ENCODE results near the gene TMEM213. TPM values are rescaled to one million over a fixed set of nuclear protein-coding genes. Genes with fewer than 3 reads are reported as not detected.
A peak's percentile ranks its signal among the peaks of the same experiment; 100 is the strongest.

Gene TMEM213
- total RNA-seq, 2 donors from 2014 or later: 0.50 TPM; not detected in 1

DNA sequence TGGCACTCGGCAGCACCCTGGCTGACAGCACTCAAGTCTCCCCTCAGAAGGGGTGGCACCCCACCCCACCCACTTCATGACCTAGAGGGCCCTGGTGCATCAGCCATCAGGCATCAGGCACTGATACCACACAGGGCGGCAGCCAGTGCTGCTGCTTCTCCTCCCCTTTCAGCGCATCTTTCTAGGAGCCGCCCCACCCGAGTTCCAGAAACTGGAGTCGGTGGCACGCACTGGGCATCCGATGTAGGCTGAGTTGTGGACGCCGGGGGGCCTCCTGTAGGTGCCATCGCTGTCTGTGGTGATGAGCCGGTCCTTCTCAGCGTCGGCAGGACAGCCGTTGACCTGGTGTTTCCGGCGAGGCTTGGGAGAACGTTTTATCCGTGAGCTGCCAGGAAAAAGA is 70.0 kb downstream of the TMEM213 start:
- Mint-ChIP-seq H3K36me3 (ENCODE audit: low read depth) (no peaks in the 10 kb centered on the region), H3K27ac (no peak overlapping the region), H3K27me3 (no peaks in the 10 kb centered on the region), H3K4me3 (no peak overlapping the region), H3K9me3 (no peaks in the 10 kb centered on the region), H3K4me1 (peaks cover 5% of the 10 kb centered on the region)
- ATAC-seq (replicated peaks): no peak

- Mint-ChIP-seq H3K9me3 (no peaks in the 10 kb centered on the region), H3K4me3 (no peak overlapping the region), H3K27ac (peak overlapping the region; percentile 35), H3K36me3 (ENCODE audit: low read depth) (no peaks in the 10 kb centered on the region), H3K27me3 (no peaks in the 10 kb centered on the region), H3K4me1 (peaks cover 5% of the 10 kb centered on the region)
- no peak for ATAC-seq (replicated peaks)
Measured at GRCh38 chr7:138868711-138869110, 70.9 kb downstream of the TMEM213 start.

DNA sequence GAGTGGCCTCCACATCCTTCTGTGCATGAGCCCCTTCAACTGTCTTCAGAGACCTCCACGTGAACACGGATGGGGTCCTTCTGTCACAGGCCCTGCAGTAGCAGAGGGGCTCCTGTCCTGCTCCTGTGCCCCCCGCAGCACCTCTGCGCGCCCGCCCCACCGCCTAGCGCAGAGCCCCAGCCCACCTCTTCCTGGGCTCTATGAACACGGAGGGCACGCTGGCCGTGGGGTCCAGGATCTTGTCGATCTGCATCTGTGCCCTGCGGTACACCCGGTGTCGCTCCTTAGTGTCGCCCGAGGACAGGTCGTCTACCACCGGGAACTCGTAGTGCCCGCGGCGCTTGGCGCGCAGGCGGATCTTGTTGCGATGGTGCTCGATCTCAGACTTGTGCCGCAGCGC is 71.6 kb downstream of the TMEM213 start:
- no peak for ATAC-seq (replicated peaks)
- Mint-ChIP-seq H3K27me3 (no peaks in the 10 kb centered on the region), H3K4me3 (no peak overlapping the region)

GRCh38 chr7:138871065-138871813 is 73.4 kb downstream of the TMEM213 start:
- H3K9me3 Mint-ChIP-seq: no peaks in the 10 kb centered on the region
- H3K36me3 Mint-ChIP-seq (ENCODE audit: low read depth): no peaks in the 10 kb centered on the region
- no peak overlapping the region for H3K27ac Mint-ChIP-seq
- no peak overlapping the region for H3K4me3 Mint-ChIP-seq
- peaks cover 2% of the 10 kb centered on the region for H3K4me1 Mint-ChIP-seq
- no peaks in the 10 kb centered on the region for H3K27me3 Mint-ChIP-seq
- no peak for ATAC-seq (replicated peaks)

More for the DNA sequence above, 71.6 kb downstream of the TMEM213 start:
- Mint-ChIP-seq H3K4me1 (peaks cover 3% of the 10 kb centered on the region), H3K27ac (no peak overlapping the region), H3K36me3 (ENCODE audit: low read depth) (no peaks in the 10 kb centered on the region), H3K9me3 (no peaks in the 10 kb centered on the region)

DNA sequence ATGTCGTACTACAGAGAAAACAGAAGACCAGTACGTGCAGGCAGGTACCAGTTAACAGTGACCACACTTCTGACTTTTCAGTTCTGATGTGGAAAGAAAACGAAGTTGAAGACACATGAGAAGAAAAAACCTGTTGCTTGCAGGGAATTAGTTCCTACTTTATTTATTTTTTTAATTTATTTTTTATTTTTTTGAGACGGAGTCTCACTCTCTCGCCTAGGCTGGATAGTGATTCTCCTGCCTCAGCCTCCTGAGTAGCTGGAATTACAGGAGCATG is 74.0 kb downstream of the TMEM213 start:
- Mint-ChIP-seq H3K4me1 (peaks cover 5% of the 10 kb centered on the region), H3K36me3 (ENCODE audit: low read depth) (no peaks in the 10 kb centered on the region), H3K4me3 (no peak overlapping the region), H3K27me3 (no peaks in the 10 kb centered on the region), H3K27ac (no peak overlapping the region), H3K9me3 (no peaks in the 10 kb centered on the region)
- no peak for ATAC-seq (replicated peaks)

DNA sequence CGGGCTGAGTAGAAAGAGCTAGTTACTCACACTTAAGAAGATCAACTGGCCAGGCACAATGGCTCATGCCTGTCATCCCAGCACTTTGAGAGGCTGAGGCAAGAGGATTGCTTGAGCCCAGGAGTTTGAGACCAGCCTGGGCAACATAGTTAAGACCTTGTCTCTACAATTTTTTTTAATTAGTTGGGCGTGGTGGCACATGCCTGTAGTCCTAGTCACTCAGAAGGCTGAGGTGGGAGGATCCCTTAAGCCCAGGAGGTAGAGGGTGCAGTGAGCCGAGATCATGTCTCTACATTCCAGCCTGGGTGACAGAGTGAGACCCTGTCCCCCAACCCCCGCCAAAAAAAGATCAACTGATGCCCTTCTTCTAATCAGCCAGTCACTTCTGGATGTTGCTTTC is 74.8 kb downstream of the TMEM213 start:
- peaks cover 5% of the 10 kb centered on the region for H3K4me1 Mint-ChIP-seq
- H3K4me3 Mint-ChIP-seq: no peak overlapping the region
- no peak overlapping the region for H3K27ac Mint-ChIP-seq
- no peaks in the 10 kb centered on the region for H3K36me3 Mint-ChIP-seq (ENCODE audit: low read depth)
- no peak for ATAC-seq (replicated peaks)
- H3K9me3 Mint-ChIP-seq: no peaks in the 10 kb centered on the region
- no peaks in the 10 kb centered on the region for H3K27me3 Mint-ChIP-seq

GRCh38 chr7:138873220-138873892 is 75.6 kb downstream of the TMEM213 start:
- no peak overlapping the region for H3K27ac Mint-ChIP-seq
- peaks cover 5% of the 10 kb centered on the region for H3K4me1 Mint-ChIP-seq
- H3K36me3 Mint-ChIP-seq (ENCODE audit: low read depth): no peaks in the 10 kb centered on the region
- no peaks in the 10 kb centered on the region for H3K9me3 Mint-ChIP-seq
- ATAC-seq (replicated peaks): no peak
- H3K27me3 Mint-ChIP-seq: no peaks in the 10 kb centered on the region
- no peak overlapping the region for H3K4me3 Mint-ChIP-seq

GRCh38 chr7:138875794-138876193 is 78.0 kb downstream of the TMEM213 start:
- Mint-ChIP-seq H3K27me3 (no peaks in the 10 kb centered on the region), H3K36me3 (ENCODE audit: low read depth) (no peaks in the 10 kb centered on the region), H3K4me3 (peak overlapping the region; percentile 25), H3K27ac (peak overlapping the region; percentile 78), H3K4me1 (peaks cover 5% of the 10 kb centered on the region), H3K9me3 (no peaks in the 10 kb centered on the region)
- peak; percentile 98 for ATAC-seq (replicated peaks)

GRCh38 chr7:138876326-138876725 is 78.5 kb downstream of the TMEM213 start:
- peak; percentile 6 for ATAC-seq (replicated peaks)
- Mint-ChIP-seq H3K36me3 (ENCODE audit: low read depth) (no peaks in the 10 kb centered on the region), H3K4me3 (peak overlapping the region; percentile 25), H3K27ac (peak overlapping the region; percentile 78), H3K9me3 (no peaks in the 10 kb centered on the region), H3K27me3 (no peaks in the 10 kb centered on the region), H3K4me1 (peaks cover 5% of the 10 kb centered on the region)

DNA sequence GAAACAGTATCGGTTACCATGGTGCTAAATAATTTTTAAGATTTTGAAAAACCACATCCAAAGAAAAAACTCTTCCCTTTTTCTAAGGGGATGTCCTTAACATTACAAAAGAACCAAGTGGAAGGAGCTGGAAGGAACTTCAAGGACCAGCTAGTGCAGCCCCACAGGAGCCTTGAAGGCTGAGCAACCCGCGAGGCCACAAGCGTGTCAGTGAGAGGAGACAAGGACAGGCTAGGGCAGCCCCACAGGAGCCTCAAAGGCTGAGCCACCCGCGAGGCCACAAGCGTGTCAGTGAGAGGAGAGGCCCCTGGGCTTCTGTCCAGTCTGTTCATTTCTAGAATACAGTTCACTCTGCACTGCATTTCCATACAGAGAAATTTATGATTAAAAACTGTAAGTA is 80.3 kb downstream of the TMEM213 start:
- no peaks in the 10 kb centered on the region for H3K27me3 Mint-ChIP-seq
- no peak overlapping the region for H3K4me3 Mint-ChIP-seq
- H3K27ac Mint-ChIP-seq: no peak overlapping the region
- ATAC-seq (replicated peaks): no peak
- H3K4me1 Mint-ChIP-seq: peaks cover 15% of the 10 kb centered on the region
- peaks cover 4% of the 10 kb centered on the region for H3K9me3 Mint-ChIP-seq
- H3K36me3 Mint-ChIP-seq (ENCODE audit: low read depth): peaks cover 5% of the 10 kb centered on the region

DNA sequence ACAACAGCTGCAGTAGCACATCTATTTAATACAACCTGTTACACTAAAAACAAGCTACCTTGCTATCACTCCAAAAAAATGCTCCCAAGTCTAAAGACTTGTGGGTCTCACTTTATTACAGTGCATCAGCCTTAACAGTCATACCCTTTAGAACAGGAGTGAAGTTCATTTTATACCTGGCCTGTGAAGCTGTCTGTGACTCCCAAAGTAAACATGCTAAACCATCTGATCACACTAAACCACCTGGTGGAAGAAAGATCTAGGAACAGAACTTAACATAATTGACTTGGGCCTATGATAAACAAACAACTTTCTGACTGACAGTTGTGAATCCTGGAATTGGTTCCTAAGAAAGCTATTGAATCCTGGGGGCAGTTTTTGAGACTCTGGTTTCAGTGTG is 81.1 kb downstream of the TMEM213 start:
- no peak for ATAC-seq (replicated peaks)
- no peaks in the 10 kb centered on the region for H3K27me3 Mint-ChIP-seq
- H3K27ac Mint-ChIP-seq: no peak overlapping the region
- H3K4me3 Mint-ChIP-seq: no peak overlapping the region
- H3K36me3 Mint-ChIP-seq (ENCODE audit: low read depth): peaks cover 5% of the 10 kb centered on the region
- peaks cover 4% of the 10 kb centered on the region for H3K9me3 Mint-ChIP-seq
- H3K4me1 Mint-ChIP-seq: peaks cover 15% of the 10 kb centered on the region

DNA sequence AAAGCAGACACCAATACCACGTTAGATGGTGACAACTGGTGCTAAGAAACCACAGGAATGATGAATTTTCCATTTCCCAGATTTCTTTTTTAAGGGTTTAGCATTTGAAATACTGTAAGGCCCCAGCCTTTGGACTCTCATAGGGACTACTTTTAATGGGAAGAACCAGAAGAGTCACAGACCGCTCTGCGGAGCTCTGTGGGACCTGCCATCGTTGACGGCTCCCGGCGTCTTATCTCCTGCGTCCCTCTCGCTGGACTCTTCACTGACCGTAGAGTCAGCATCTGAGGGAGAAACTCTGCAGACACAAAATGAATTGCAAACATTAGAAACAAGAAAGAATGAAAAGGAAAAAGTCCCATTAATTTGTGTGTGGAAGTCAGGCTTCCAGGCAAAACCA is 81.6 kb downstream of the TMEM213 start:
- Mint-ChIP-seq H3K27me3 (no peaks in the 10 kb centered on the region), H3K27ac (no peak overlapping the region), H3K9me3 (peaks cover 4% of the 10 kb centered on the region), H3K4me3 (no peak overlapping the region), H3K36me3 (ENCODE audit: low read depth) (peaks cover 5% of the 10 kb centered on the region), H3K4me1 (peaks cover 15% of the 10 kb centered on the region)
- no peak for ATAC-seq (replicated peaks)

DNA sequence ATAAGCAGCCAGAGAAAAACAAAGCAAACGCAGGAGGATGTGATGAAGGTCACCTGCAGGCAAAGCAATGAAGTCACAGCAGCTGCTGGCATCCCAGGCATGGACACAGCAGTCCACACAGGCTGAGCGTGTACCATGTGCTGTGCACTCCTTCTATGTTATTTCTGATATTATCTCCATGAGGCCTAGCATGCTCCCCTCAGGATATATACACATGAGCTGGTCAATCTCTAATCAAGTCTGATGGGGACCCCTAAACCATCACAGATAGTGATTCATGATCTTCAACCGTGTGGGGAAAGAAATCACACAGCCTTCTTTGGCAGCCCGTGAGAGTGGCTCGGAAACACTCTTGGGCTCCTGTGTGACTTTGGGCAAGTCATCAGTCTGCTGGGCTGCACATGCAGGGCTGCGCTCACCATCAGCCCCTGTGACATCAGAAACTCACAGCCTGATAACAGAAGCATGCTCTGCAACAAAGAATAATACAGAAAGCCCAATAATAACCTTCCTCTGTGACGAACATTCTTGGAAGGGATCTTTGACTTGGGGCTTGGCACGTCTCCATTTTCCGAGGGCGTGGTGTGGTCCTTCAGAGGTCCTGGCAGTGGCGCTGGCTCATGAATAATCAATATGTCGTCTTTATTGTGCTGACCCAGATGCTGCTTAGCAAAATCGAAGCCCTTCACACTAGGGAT is 83.2 kb downstream of the TMEM213 start:
- peaks cover 5% of the 10 kb centered on the region for H3K36me3 Mint-ChIP-seq (ENCODE audit: low read depth)
- peaks cover 15% of the 10 kb centered on the region for H3K4me1 Mint-ChIP-seq
- peaks cover 4% of the 10 kb centered on the region for H3K9me3 Mint-ChIP-seq
- H3K27me3 Mint-ChIP-seq: no peaks in the 10 kb centered on the region
- H3K4me3 Mint-ChIP-seq: peak overlapping the region; percentile 75
- ATAC-seq (replicated peaks): no peak
- H3K27ac Mint-ChIP-seq: no peak overlapping the region

GRCh38 chr7:138881579-138882188 is 83.9 kb downstream of the TMEM213 start:
- H3K36me3 Mint-ChIP-seq (ENCODE audit: low read depth): peaks cover 5% of the 10 kb centered on the region
- peak overlapping the region; percentile 88 for H3K27ac Mint-ChIP-seq
- no peaks in the 10 kb centered on the region for H3K27me3 Mint-ChIP-seq
- no peak for ATAC-seq (replicated peaks)
- peaks cover 9% of the 10 kb centered on the region for H3K4me1 Mint-ChIP-seq
- peak overlapping the region; percentile 75 for H3K4me3 Mint-ChIP-seq
- peaks cover 4% of the 10 kb centered on the region for H3K9me3 Mint-ChIP-seq

All from activated T-helper 17 cell treated with anti-CD3 and anti-CD28 coated beads, Interleukin-2, amount 50 U/mL, for 72 hours (primary cell).